T-helper 9 cell (primary cell): ENCODE measurements around the gene SNX9.
"Not testable (repeated sequence)": the region's sequence is repeated elsewhere in the genome, so short reads cannot be mapped to it uniquely, and the experiment has no call there.

Experiments used
- DNase-seq: peaks from one replicate; pipeline ENCODE4 v3.0.0-alpha.2; 2020

SNX9 gene

DNA sequence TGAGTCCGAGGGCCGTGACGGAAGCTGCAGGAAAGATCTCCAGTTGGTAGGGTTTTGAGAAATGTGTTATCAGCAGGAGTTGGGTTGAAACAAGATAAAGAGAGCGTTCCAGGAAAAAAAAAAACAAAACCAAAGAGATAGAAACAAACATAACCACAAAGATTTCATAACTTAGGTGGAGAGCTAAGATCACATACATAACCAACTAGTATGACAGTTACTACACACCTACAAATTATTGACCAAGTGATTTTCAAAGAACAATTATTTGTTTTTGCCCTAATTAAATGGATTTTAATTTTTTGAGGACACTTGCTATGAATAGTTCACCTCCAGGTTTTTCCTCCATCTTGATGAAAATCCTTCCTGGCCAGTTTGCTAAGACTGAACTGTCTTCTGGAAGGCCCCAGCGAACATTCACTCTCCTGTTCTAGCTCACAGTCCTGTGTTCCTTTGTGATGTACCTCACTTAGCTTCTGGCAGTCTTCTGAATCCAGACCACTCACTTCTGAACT is 69.4 kb downstream of the SNX9 start:
- no peak for DNase-seq

DNA sequence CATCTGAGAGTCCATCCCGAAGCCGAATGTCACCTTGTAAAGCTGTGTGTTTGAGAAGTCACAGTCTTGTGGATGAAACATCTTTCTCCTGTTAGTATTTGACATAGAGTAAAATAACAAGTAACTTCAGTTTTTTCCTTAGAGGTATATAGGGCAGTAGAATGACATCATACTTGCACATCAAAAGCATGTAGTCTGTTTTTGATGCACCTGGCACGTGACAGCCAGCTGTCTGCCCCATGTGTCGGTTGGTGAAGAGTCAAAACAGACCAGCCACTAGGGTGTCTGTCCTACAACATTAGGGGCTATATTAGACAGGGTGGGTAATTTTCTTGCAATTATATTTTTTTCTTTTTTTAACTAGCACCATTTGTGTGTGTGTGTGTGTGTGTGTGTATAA is 70.2 kb downstream of the SNX9 start:
- peak; percentile 32 for DNase-seq

DNA sequence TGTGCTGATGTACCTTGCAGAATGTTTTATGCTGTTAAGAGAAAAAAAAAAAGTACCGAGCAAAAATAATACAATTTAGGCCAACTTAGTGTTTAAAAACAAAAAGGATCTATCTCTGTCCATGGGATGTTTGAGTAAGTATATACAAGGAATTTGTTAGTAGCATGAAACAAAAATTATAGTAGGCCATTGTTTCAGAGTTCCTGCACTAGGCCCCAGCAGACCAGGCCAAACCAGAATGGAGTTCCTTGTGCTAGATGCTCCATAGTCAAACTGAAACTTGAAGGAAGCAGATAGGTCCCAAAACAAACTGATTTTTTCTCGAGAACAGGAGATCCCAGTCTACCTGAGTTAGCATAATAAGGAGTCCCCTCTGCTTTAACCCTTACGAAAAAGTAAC is 72.5 kb downstream of the SNX9 start:
- no peak for DNase-seq

DNA sequence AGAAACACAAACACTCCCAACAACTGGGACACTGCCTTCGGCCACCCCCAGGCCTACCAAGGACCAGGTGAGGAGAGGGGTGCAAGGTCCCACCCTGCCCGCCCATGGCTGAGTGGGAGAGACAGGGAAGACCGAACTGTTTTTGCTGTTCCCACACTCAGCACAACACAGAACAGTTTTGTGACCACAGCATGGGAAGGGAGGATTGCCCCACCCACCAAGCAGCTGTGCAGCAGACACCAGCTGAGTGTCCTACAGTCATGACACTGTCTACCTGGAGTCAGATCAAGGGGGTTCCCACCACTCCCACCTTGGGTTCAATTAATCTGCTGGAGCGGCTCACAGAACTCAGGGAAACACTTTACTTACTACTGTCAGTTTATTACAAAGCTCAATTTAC is 73.9 kb downstream of the SNX9 start:
- no peak for DNase-seq

DNA sequence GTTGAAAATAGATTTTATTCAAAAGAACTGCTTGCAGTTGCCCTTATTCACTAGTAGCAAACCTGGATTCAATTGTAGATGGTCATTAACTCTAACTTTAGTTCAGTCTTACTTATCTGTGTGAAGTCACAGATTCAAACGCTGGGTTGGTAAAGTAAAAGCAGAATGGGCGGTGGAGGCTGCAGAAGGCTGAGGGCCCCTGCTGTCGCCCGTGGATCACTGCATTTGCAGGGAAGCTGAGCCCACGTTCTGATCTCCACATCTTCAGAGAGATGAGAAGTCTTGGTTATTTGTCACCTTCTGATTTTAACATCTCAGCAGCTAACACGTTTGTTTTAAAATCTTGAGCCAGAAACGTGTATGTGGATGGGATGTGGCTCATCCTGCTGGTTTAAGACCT is 75.1 kb downstream of the SNX9 start:
- no peak for DNase-seq

DNA sequence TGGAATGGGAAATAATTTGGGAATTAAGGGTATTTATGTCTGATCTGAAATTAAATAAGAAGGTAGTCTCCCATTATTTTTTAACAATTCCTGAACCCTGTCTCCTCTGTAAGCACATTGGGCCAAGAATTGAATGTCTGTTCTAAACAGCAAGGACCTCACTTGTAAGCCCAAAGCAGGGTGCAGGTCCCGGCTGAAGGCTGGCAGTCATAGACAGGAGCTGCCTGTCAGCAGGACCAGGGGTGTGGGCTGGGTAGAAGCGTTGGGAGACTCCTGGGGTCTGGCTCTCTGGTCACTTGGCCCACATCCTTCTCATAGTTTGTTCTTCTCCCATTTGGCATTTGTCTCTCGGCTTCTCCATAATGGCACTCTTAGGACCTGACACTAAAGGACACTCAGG is 75.6 kb downstream of the SNX9 start:
- no peak for DNase-seq

DNA sequence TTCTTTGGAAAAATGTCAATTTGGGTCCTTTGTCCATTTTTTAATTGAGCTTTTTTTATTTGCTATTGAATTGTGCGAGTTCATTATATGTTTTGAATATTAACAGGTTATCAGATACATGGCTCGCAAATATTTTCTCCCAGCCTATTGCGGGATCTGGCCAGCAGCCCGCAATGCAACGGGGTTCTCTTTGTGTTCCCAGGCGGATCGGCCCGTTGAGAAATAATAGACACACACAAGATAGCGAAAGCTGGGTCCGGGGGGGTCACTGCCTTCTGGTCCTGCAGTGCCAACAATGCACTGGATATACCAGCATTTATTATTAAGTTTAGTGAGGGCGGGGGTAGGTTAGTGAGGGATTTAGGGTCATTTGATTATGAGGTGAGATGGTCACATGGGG is 77.2 kb downstream of the SNX9 start:
- not testable (repeated sequence) for DNase-seq

DNA sequence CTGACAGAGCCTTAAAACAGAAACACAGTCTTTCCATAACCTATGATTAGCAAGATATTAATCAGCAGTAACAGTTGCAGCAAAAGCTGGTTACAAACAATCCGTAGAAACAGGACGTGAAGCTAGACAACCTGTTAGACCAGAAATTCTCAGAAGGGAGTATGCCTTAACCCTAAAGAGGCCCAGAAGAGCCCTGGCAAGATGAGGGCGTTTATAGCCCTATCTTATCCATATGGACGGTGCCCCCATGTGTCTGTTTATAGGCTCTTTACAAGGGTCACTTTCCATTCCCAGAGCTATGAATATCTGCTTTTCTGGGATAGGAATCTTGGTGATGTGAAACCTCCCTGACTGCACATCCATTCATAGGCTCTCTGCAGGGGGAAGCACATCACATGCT is 77.7 kb downstream of the SNX9 start:
- DNase-seq: not testable (repeated sequence)

DNA sequence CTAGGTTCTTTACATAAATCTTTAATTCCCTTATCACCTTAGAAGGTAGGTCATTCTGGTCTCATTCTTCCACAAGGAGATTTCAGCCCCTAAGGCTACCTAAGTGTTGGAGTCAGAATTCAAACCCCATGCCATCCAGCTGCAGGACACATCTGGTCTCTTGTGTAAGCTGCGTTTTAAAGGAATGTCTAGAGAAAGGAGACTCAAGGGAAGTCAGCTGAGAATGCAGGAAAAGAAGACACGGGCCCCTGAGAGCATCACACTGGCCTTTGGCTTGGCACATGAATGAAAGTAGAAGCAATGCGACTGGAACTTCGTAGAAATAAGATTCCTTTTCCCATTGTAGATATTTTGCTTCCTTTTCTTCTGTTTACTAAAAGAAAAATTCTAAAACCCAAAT is 82.0 kb downstream of the SNX9 start:
- no peak for DNase-seq

DNA sequence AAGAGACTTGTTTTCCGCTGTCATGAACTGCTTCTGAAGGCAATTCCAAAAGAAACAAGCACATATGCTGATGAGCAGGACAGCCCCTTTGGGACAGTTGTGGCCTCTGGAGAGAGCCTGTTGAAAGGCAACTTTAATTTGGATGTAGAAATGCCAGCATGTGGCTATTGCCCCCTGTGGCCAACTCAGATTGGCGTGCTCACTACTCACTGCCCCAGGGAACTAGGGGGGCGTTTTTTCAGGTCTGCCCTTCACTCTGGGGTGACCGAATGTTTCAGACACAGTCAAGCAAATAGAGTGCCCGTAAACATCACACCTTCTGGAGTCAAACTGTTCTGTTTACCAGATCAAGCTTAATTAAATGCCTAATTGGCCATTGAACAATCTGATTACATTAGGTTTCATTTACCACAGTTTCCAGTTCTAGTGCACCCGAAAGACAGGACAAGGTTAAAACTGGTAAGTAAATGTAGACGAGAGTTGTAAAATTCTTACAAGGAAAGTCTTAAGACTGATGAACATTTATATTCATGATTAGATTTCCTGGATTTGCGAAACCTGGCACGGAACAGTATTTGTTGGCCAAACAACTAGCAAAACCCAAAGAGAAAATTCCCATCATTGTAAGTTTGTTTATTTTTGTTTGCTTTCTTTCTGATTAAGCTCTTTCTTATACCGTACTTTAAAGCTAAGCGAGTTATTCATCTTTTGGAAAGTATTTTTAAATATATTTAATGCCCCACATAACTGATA is 82.7 kb downstream of the SNX9 start:
- no peak for DNase-seq

DNA sequence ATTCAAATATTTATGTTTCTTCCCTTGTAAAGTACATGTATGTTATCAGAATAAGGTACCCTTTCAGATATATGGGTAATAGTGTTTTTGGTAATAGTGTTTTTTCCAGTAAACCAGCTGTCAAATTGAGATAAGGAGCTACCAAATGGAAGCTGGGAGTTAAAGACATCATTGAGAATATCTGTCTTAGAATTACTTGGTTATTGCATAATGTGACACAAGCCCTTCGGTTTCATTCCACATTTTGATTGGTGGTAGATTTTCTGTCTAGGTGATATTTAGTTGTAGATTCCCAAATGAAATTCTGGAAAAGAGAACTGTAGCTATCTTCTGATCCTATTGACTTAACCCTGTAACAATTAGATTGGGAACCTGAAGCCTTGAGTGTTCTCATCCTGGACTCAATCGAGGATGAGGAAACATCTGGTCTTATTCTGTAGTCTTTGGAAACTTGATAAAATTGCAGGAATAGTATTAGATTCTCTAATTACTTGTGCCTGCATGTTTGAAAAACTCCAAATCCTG is 83.6 kb downstream of the SNX9 start:
- DNase-seq: no peak

DNA sequence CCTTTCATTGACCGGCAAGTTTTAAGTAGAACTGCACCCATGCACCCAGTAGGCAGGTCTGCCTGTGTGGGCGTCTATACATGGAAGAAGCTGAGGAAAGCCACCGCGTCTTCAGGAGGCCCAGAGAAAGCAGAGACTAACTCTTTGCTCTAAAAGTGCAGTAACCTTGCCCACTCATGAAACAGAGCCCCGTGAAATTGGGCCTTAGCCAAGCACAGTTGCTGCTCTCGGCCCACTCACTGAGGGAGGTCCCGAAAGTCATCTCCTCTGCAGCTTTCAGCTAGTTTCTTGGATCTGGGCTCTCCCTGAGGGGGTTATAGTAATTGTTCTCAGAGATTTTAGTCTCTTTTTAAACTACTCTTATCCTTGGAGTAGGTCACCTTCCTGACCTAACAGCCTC is 84.6 kb downstream of the SNX9 start:
- no peak for DNase-seq

DNA sequence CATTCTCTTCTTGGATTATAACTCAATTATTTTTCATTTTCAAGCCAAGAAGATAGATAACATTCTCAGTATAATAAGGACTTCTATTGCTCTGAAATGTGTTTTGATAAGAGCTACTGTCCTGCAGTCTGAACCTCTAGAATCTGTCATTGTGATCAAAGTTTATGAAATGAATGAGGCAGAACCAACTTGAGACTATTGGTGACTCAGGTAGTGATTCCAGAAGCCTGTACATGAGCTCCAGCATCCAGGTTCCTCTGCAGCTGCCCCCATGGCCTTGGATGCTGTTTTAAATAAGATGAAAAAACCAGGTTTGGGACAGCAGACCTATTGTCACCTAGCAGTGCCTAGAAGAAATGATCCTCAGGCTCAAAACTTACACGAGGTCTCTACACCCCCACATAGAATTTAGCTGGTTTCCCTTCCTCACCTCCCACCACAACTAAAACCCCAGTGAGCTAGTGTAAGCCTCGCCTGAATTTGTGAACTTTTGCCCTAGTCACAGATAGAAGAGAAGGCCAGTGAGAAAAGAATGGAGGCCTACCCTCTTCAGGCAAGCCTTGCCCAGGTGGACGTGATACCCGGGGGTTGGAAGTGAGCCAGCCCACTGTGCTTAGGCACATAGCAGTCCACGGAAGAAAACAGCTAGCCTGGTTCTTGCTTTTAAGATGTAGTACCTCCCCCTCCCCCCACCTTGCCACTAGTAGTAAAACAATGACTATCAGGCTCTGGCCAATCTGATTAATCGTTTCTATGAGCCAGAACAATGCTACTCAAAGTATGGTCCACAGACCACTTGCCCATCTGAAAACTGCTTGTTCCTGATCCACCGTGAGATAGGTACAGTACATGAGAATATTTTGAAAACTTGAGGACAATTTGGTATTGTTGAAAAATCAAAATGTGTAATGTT is 85.6 kb downstream of the SNX9 start:
- DNase-seq: no peak

DNA sequence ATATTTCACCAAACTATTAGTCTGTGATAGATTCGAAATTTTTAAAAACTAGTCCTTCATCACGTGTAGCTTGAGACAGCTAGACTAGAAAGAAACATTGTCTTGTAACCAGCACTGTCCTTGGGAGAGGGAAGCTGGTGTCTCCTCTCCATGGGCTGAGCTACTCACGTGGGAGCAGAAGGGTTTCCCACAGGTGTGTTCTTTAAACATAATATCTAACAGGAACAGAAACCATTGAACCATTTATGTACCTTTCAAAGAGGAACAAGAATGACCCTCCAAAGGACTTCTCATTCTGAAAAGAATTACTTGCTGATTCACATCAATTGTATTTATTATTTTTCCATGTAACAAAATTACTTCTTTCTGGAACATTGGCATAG is 86.2 kb downstream of the SNX9 start:
- DNase-seq: no peak

DNA sequence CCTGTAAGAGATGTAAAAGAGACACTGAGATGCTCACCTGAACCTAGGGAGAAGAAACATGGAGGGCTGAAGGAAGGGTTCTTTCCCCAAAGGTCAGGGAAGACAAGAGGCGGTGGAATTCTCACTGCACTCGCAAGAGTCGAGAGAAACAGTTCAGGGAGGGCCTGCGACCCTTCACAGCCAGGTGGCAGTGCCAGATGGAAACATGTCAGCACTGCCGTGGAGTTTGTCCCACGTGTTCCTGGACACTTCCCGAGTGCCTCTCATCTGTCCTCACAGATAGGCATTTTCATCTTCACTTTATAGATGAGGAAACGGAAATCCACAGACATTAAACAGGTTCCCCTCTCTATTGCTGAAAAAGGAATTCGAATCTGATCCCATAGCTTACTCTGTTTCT is 88.2 kb downstream of the SNX9 start:
- DNase-seq: no peak

DNA sequence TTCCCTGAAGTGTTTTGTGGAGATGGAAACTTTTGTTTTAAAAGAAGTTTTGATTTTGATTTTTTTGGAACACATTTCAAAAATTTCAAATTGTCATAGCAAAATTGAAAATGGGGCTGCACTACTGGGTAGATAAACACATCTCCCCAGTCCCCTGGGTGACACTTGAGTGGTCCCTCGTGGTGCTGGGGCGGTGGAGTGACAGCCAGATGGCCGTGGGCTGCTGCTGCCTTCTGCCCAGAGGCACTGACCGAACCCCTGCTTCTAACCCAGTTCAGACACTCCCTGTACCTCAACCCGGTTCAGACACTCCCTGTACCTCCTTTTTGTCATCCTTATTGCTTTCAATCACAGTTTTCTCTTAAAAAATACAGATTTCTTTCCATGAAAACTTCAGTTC is 88.7 kb downstream of the SNX9 start:
- DNase-seq: no peak

DNA sequence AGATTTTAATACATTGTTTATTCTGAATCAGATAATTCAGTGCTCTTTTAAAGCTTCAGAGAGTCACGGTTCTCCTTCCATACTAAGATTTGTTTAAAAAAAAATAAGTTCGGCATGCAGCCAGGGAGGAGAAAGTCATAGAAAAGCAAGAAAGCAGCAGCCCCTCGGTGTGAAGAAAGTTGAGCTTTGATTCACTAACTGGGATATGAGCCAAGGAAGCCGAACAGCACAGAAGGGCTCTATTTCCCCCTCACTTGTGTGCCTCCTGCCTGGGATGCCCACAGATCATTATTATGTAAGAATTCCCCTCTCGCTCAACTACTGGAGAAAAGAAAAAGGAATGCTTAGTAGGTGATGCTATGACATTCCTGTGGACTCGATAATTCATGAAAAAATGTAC is 89.3 kb downstream of the SNX9 start:
- DNase-seq: no peak

DNA sequence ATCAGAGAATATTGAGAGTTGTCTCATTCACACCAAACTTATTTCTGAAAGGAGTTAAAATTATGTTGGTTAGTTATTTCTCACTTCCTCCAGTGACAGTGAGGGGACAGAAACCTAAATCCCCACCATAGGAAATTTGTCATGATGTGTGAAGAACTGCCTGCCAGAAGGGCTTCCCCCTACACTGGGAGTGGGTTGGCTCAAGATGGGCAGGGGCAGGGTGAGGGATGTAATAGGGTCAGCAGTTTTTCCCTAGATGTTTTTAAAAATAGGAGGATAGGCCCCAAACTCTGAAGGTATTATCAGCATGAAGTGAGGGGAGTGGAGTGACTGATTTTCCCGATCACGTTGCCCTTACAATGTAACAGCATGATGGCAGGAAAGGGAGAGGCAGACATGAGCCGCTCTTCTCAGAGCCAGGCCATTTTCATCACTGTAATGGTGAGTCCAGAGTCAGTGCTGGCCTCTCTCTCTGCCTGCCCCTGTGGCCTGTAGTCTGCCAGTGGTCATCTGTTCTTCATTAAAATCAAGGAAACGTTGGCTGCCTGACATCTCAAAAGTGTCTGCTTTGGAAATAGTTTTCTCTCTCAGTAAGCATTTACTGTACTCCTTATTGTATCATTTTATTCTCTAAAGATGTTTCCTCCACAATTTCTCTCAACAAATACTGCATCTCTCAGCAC is 98.8 kb downstream of the SNX9 start:
- DNase-seq: no peak

DNA sequence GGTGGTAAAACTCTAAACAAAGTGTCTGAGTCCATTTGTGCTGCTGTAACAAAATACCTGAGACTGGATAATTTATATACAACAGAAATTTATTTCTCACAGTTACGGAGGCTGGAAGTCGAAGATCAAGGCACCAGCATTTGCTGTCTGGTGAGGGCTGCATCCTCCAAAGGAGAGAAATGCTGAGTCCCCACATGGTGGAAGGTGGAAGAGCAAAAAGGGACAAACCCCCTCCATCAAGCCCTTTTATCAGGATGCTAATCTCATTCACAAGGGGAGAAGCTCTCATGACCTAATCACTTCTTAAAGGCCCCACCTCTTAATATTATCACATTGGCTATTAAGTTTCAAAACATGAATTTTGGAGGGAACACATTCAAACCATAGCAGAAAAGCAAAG is 102.7 kb downstream of the SNX9 start:
- DNase-seq: no peak

DNA sequence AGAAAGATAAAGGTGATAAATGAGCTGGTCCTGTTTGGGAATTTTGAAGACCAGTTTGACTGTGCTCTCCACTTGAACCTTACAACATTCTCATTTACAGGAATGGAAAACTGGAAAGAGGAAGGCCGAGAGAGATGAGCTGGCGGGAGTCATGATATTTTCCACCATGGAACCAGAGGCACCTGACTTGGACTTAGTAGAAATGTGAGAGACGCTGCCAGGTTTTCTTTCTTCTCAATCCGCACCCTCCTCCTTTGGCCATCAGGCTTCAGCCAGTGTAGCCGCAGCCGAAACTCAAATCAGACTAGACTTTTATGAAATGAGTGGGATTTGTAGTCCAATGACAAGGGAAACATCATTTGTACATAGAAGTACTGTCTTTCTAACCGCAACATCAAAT is 104.0 kb downstream of the SNX9 start:
- no peak for DNase-seq

DNA sequence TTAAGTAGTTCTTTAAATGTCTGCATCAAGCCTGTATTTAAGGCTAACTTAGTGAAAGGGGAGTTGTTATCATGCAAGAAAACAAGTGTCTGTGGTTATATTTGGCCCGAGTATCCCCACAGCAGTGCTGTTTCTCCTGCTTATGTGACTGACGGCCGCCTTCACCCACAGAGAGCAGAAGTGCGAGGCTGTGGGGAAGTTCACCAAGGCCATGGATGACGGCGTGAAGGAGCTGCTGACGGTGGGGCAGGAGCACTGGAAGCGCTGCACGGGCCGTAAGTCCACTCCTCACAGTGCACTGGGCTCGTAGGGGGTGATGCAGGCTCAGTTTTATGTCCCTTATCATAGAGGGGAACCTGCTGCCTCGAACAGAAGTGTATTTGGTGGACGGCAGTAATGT is 105.4 kb downstream of the SNX9 start:
- DNase-seq: no peak

DNA sequence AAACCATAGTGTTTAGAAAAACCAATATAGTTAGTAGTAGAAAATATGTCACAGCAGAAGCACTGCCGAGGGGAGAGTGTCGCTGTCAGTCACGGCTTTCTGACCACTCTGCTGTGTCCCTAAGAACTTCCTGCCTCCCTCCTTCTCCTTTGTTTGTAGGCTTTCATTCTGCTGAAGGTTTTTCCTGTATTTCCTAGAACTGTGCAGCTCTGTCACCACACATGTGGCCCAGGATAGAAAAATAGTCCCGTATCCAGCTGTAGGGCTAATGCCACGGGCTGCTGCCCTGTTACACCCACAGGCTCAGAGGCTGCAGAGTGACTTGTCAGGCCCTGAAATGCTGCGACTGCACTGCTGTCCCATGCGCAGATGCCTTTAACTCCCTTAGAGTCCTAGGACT is 106.0 kb downstream of the SNX9 start:
- DNase-seq: no peak

DNA sequence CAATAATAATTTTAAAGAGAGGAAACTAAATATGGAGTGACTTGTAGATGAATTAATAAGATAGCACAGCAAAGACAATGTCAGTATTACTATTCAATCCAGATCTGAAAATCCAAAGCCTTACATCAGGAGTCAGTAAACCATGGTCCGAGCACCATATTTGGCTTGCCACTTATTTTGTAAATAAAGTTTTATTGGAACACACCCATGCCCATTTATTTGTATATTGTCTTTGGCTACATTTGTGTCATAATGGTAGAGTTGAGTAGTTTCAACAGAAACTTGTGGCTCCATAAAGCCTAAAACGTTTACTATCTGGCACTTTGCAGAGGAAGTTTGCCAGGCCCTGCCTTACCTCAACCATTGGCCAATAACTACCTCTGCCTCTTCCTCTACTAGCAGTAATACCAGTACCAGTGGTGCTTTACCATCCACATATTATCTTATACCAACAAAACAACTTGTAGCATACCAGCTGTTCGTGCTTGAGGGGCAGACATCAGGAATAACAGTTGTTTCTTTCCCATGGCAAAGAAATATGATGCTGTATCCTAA is 106.8 kb downstream of the SNX9 start:
- DNase-seq: no peak
